Ovary (tissue), 9 donors: ENCODE measurements around the gene PGF. TPM values are rescaled to one million over a fixed set of nuclear protein-coding genes. Genes with fewer than 3 reads are reported as not detected.
"Not testable (repeated sequence)": the region's sequence is repeated elsewhere in the genome, so short reads cannot be mapped to it uniquely, and the experiment has no call there.

Experiments used
- DNase-seq, 5 donors: peaks; one replicate each; pipeline ENCODE4 v3.0.0-alpha.2; 2019 to 2020
- H3K27ac ChIP-seq, 2 donors: fragments of 200-600 bp; one replicate each; pipeline versions ENCODE4 v1.5.1 to v1.8.0; 2019 to 2022
- H3K27me3 ChIP-seq: fragments of 200-600 bp; one replicate; pipeline ENCODE4 v1.8.0; 2022
- H3K36me3 ChIP-seq: fragments of 200-600 bp; sonication (generic); one replicate; pipeline ENCODE4 v1.5.1; 2019
- H3K4me1 ChIP-seq: one replicate; pipeline ENCODE4 v1.8.1; 2013; ENCODE audit warnings: mild to moderate bottlenecking, moderate library complexity; ENCODE audit not compliant: insufficient read depth
- H3K4me3 ChIP-seq: fragments of 200-600 bp; sonication (generic); one replicate; pipeline ENCODE4 v1.5.1; 2017
- H3K9me3 ChIP-seq, 2 donors: fragments of 200-600 bp in 1 of 2; sonication (generic) in 1 of 2; one replicate each; pipeline versions ENCODE4 v1.5.1 to v1.8.1; 2013 to 2019; ENCODE audit warnings: mild to moderate bottlenecking in 1 of 2, moderate library complexity in 1 of 2
- CTCF ChIP-seq, 3 donors: fragments of 450-650 bp in 2 of 3; fragments of 200-600 bp in 1 of 3; IDR thresholded peaks; one replicate each; pipeline versions ENCODE4 v1.5.1 to v1.8.0; 2016 to 2022; ENCODE audit warnings: antibody characterized with exemption in 3 of 3, mild to moderate bottlenecking in 1 of 3
- EP300 ChIP-seq: sonication (generic); formaldehyde crosslinking; IDR thresholded peaks from one replicate; pipeline ENCODE4 v1.6.1; 2017; ENCODE audit warnings: antibody characterized with exemption
- POLR2A ChIP-seq: fragments of 450-650 bp; IDR thresholded peaks from one replicate; pipeline ENCODE4 v1.6.1; 2017; ENCODE audit warnings: antibody characterized with exemption, mild to moderate bottlenecking, moderate library complexity
- WGBS, 3 donors: extraction: QIAGEN DNeasy Blood & Tissue Kit in 1 of 3; methylation state at CpG; one replicate each; pipeline versions ENCODE4 v1.1.5 to v1.1.7; 2013 to 2017; 5-methylcytosine and 5-hydroxymethylcytosine counted together
- intact Hi-C, 4 donors: fragments of 100-400 bp; cut with DNase I; formaldehyde crosslinking; loops; one replicate each; pipeline versions ENCODE4 v1.11.0 to v1.15.1; 2022 to 2023
- polyA plus RNA-seq, 2 donors: library from polyadenylated mRNA; stranded (reverse); fragments of 200-250 nt in 1 of 2; fragments of 350-450 nt in 1 of 2; fragmentation: Illumina TruSeq in 1 of 2; extraction: RNeasy Lipid Tissue Mini Kit (QIAGEN cat#74804) in 1 of 2; gene quantifications; one replicate each; pipeline ENCODE4 v1.2.3, GENCODE V29; 2013 to 2014
- total RNA-seq, 7 donors: library from RNA; depleted of rRNA in 2 of 7; stranded (reverse); fragments of >200 nt in 2 of 7; fragmentation: NEBNext Ultra II Directional in 3 of 7; extraction: Animal tissue kit (Norgen Biotek cat#: 25700) in 3 of 7; gene quantifications; one replicate each; pipeline versions ENCODE4 v1.1.0 to v1.2.4, GENCODE V29; 2016 to 2023
- donor health status: DM: no; HTN: no; CAD: no; lungs with moderate emphysema.
- donor health status: DM: no; HTN: no; CAD: no.
- donor health status: Bipolar disorder and iron deficiency.
- donor health status: DM: yes; HTN: yes; CAD: no.
- donor health status: DM: no; HTN: no; CAD: no.
- donor health status: DM: yes; HTN: yes; CAD: no.

PGF gene
- total and polyA plus RNA-seq, 9 donors: 1.8 to 14.0 (median 4.2) TPM; not detected in 1

GRCh38 chr14:75001899-75002298 is 46.5 kb upstream of the PGF start:
- 88 to 97% (median 96%) methylated on average over 1 of the region's 1 CpG for WGBS, 3 donors
- Histone ChIP-seq H3K4me1 (peaks cover 5% of the 10 kb centered on the region), H3K9me3 (no peaks in the 10 kb centered on the region), H3K27me3 (no peaks in the 10 kb centered on the region), H3K36me3 (no peaks in the 10 kb centered on the region), H3K27ac (peak overlapping the region in 1 of 2 donors; percentile 61), H3K4me3 (peak overlapping the region; percentile 51)
- TF ChIP-seq EP300 (no peak), CTCF (IDR thresholded peaks at IDR 0.05) (no peak), POLR2A (no peak)
- intact Hi-C loops: no loop called here
- no peak for DNase-seq

GRCh38 chr14:75001261-75001660 is 45.9 kb upstream of the PGF start:
- H3K4me3 ChIP-seq: no peak overlapping the region
- intact Hi-C loops: no loop called here
- 90 to 92% (median 90%) methylated on average over 2 of the region's 2 CpGs for WGBS, 3 donors

GRCh38 chr14:74995781-74996180 is 40.4 kb upstream of the PGF start:
- H3K36me3 ChIP-seq, H3K4me3 ChIP-seq, DNase-seq, H3K4me1 ChIP-seq, intact Hi-C loops, H3K27ac ChIP-seq, H3K9me3 ChIP-seq, H3K27me3 ChIP-seq: not testable (repeated sequence)
- WGBS, 3 donors: 91 to 98% (median 92%) methylated on average over 5 to 6 of the region's 7 CpGs

More at GRCh38 chr14:75001261-75001660, 45.9 kb upstream of the PGF start:
- Histone ChIP-seq H3K36me3 (no peaks in the 10 kb centered on the region), H3K4me1 (peaks cover 5% of the 10 kb centered on the region), H3K27me3 (no peaks in the 10 kb centered on the region), H3K27ac (no peak overlapping the region), H3K9me3 (no peaks in the 10 kb centered on the region)
- TF ChIP-seq POLR2A (no peak), CTCF (IDR thresholded peaks at IDR 0.05) (no peak), EP300 (no peak)
- no peak for DNase-seq

- H3K9me3 ChIP-seq, H3K4me3 ChIP-seq, H3K27me3 ChIP-seq, H3K4me1 ChIP-seq, intact Hi-C loops, H3K27ac ChIP-seq, H3K36me3 ChIP-seq, DNase-seq: not testable (repeated sequence)
- 91 to 95% (median 91%) methylated on average over 6 to 28 of the region's 28 CpGs for WGBS, 3 donors
Measured at GRCh38 chr14:74994182-74994581, 38.8 kb upstream of the PGF start.

- Histone ChIP-seq H3K27me3 (no peaks in the 10 kb centered on the region), H3K9me3 (no peaks in the 10 kb centered on the region), H3K36me3 (no peaks in the 10 kb centered on the region), H3K4me3 (no peak overlapping the region), H3K4me1 (no peaks in the 10 kb centered on the region), H3K27ac (no peak overlapping the region)
- DNase-seq: no peak
- WGBS, 3 donors: 78 to 85% (median 81%) methylated on average over 1 of the region's 1 CpG
- intact Hi-C loops: no loop called here
- TF ChIP-seq POLR2A: no peak
- TF ChIP-seq CTCF (IDR thresholded peaks at IDR 0.05): no peak
- TF ChIP-seq EP300: no peak
Measured at GRCh38 chr14:74988993-74989392, 33.6 kb upstream of the PGF start.

GRCh38 chr14:74988131-74988530 is 32.7 kb upstream of the PGF start:
- Histone ChIP-seq H3K27me3 (no peaks in the 10 kb centered on the region), H3K27ac (no peak overlapping the region), H3K36me3 (no peaks in the 10 kb centered on the region), H3K4me1 (no peaks in the 10 kb centered on the region), H3K4me3 (no peak overlapping the region), H3K9me3 (no peaks in the 10 kb centered on the region)
- intact Hi-C loops: no loop called here
- TF ChIP-seq EP300: no peak
- TF ChIP-seq POLR2A: no peak
- TF ChIP-seq CTCF (IDR thresholded peaks at IDR 0.05): no peak
- no peak for DNase-seq
- whole genome bisulfite sequencing, 3 donors: 74 to 88% (median 82%) methylated on average over 4 of the region's 4 CpGs
